H4 (cell line): Measurements from ENCODE around the gene VCAN. TPM values are rescaled to one million over a fixed set of nuclear protein-coding genes. Genes with fewer than 3 reads are reported as not detected.
A peak's percentile ranks its signal among the peaks of the same experiment; 100 is the strongest.

Experiments
- DNase-seq: peaks from one replicate; pipeline ENCODE4 v3.0.0-alpha.2; 2015; ENCODE audit warnings: low spot score
- total RNA-seq: library from RNA; depleted of rRNA; stranded (reverse); fragments of >200 nt; shearing (Covaris generic); gene quantifications from 2 replicates; pipeline ENCODE4 v1.2.3, GENCODE V29; 2014

The VCAN gene
- total RNA-seq, 1 experiment from 2014 or later = 14.4 TPM

DNA sequence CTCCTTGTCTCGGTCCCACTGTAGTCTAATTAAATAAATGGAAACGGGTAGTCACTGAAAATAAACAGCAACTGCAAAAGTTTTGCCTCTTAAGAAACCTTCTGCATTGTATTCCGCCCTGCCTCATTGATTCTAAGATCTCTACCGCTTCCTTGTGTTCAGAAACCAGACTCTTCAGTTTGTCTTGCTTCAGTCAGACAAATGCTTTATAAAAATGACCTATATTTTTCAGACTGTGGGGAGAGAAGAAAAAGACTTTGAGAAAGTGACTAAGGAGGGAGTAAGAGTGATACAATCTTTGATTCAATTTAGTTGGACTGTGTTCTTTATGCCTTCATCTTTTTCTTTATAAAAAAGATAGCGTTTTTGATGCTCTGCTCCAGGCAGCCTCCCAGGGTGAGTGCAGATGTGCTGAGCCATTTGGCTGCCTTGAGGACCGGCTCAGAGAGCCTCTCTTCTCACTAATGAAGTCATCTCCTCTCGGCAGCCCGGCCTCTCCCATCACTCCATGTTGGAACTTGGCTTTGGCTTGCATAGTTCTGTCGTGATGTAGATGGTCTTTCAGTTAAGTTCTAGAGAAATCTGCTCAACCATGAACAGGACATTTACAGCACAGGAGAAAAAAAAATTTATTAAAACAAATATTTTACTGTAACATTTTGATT, 4.0 kb upstream of the VCAN start:
- no peak for DNase-seq

- DNase-seq = no peak
Measured at GRCh38 chr5:83469075-83469474, 2.5 kb upstream of the VCAN start.

DNA sequence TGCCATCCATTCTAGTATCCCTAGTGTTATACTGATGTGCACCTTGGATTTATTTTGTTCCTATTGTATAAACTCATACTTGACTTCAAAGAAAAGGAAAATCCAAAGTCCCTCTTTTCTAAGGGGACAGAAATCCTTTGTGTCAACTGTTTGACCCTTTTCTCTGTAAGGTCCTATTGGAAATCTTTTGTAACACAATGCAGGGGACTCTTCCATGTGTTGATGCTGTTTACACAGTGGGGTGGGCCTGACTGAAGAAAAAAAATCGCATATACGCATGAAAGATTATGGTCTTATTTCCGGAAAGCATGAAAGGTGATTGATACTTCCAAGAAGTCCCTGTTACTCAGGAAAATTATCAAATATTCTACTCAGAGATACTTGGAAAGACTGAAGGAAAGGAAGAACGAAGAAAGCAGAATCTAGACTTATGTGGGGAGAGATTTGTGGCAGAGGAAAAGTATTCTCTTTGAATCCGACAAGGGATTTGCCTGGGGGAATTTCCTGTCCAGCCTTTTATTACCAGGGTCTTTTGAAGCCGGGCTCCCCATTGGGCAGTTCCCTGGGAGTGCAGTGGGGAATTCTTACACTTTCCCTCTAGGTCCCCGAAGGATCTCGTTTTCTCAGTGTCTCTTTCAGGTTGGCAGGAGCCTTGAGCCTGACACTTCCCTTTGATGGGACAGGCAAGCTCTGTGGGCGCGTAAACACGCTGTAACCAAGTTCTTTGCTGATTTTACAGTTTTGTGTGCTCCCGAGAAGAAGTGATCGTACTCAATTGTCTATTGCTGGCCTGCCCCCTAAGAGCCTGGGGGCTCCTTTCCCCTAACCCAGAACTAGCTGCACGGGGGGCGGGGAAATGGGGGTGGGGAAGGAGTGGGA, 779 bp upstream of the VCAN start:
- DNase-seq = no peak

- no peak for DNase-seq
Measured at GRCh38 chr5:83472213-83472507, 616 bp downstream of the VCAN start.

DNA sequence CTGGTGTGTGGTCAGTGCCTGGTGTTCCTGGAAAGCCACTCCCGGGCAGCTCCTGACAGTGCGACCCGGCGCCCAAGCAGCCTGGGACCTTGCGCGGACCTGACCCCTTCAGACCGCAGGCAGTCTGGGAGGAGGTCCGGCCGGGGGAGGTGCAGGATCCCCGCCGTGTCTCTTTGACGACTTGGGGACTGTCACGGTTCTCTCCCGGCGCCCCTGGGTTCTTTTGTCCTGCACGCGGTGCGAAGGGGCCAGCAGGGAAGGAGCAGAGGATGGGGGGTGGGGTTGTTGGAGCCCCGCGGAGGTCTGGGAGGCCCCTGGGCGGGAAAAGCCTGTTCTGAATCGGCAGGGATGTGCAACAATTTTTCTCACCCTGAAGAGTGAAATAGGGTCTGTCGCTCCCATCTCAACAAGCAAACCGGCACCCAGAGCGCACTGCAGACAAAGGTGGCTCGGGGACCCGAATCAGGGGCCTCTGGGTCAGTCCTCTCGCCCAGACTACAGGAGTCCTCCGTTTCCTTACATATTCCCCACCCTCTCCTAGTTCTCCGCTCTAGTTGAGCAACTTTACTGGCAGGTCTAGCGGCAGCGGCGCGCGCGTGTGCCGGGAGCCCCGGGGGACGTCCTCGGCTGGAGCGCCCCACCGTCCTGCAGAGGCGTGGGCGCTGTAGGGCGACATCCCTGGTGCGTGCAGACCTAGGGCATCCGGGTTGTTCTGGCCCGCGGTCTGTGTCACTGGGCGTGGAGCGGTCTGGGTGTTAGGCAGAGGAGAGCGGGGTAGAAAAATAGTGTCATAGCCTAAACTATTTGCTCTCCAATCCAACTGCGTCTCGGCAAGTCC, 1.2 kb downstream of the VCAN start:
- DNase-seq = peak; percentile 32

- peak; percentile 97 for DNase-seq
Measured at GRCh38 chr5:83473346-83474160, 2.0 kb downstream of the VCAN start.

DNA sequence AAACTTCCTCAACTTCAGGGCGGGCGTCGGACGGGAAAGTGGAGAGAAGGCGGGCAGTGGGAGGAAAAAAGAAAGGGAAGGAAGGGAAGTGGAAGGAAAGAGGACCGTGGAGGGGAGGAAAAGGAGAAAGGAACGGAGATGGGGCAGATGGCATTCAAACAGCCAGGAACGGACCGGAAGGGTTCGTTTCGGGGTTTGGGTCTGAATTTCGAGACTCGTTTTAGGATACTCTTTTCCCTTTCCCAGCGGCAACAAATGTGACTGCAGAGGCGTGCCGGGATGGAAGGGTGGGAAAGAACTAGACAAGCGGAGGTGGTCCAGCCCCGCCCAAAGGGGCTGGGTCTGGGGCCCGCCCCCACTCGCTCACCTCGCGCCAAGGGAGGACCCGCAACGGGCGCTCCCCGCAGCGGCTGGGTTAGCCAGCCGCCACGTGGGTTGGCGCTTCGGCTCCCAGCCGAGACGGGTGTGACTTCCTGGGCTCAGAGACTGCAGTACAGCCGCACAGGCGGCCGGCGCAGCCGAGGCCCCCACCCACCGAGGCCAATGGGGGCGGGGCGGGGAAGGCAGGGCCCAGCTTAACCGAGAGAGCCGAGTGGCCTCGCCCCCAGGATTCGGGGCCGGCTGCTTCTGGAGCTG, 2.7 kb downstream of the VCAN start:
- DNase-seq = peak; percentile 88

DNA sequence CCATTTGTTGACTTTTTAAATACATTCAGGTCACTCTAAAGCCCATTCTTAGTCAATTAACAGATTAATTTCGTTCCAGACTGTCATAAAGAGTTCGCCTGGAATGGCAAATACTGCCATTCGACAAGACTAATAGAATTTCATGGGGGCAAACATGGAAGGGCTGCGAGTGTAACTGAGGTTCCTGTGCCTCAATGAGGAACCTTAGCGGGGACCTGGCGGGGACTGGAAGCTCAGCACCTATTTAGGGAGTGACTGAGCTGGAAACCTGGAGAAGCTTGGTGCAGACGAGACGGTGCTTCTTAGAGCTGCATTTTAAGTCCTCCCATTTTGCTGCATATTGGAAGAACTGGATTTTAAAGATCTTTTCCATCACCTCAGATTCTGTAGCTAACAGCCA, 3.4 kb downstream of the VCAN start:
- no peak for DNase-seq

- DNase-seq = peak; percentile 54
Measured at GRCh38 chr5:83475391-83475863, 3.9 kb downstream of the VCAN start.

- no peak for DNase-seq
Measured at GRCh38 chr5:83475935-83476814, 4.6 kb downstream of the VCAN start.

DNA sequence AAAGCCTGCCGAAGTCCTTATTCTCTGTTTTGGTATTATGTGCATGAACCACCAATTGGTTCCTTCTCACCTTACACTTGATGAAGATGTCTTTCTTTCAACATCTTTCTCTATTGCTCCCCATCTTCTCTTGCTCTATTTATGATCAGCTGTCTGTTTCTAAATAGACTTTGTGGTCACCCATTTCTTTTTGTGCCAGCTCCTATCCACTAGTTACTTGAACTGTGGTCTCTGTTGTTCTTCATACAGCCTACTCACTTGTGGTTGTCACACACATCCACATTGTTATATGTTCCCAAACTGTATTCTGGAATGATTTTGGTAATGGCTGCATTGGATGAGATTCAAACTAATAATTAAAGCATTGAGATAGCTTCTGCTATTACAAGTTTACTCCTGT, 11.4 kb downstream of the VCAN start:
- no peak for DNase-seq

DNA sequence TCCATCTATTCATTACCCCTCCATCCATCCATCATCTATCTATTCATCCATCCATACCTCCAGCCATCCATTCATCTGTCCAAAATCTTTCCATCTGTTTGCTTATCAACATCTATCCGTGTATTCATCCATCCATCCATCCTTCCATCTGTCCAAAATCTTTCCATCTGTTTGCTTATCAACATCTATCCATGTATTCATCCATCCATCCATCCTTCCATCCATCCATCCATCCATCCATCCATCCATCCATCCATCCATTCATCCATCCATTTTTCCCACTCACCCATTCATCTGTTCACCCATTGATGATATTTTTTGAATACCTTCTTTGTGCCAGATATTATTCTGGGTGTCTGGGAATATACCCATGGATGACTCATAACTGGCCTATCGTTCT, 12.8 kb downstream of the VCAN start:
- no peak for DNase-seq

DNA sequence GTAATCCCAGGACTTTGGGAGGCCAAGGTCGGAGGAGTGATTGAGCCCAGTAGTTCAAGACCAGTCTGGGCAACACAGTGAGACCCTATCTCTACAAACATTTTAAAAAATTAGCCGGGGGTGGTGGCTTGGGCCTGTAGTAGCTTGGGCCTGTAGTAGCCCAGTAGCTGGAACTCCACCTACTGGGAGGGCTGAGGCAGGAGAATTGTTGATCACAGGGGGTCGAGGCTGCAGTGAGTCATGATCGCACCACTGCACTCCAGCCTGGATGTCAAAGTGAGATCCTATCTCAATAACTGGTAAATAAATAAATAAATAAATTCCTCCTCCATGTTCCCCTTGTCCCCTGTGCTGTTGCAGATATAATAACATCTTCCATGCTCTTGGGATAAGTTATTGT, 14.3 kb downstream of the VCAN start:
- DNase-seq = no peak

DNA sequence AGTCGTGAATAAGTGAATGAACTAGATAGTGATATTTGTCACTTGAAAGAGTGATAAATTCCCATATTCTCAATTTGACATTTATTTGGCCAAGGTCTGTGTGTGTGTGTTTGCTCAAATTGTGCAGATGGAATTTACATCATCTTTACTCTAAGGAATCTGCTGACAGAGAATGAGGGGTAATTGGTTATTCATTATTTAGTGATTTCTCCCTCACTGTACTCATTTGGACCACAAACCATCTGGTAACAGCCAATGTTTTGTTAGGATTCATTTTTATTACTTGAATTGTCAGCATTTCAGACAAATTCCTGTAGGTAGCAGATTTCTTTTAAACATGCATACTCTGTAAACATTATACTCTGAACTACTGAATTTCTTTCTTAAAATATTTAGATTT, 15.6 kb downstream of the VCAN start:
- DNase-seq = peak; percentile 13

DNA sequence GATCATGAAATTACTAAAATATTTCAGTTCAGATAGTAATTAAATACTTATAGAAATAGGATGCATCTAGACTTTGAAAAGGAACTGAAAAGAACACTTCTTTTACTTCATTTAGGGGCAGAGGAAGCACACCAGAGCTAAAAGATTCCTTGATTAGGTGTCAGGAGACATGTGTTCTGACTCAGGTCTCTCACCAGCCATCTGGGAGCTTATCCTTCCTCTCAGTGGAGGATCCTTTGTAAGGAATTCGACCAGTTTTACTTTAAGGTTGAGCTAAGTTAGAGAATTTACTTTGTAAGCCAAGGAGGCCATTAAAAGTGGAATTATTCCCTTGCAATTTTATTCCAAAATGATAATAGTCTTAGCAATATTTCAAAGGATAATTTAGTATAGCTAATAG, 16.7 kb downstream of the VCAN start:
- DNase-seq = no peak

- DNase-seq = no peak
Measured at GRCh38 chr5:83488821-83489220, 17.3 kb downstream of the VCAN start.

- no peak for DNase-seq
Measured at GRCh38 chr5:83490203-83490602, 18.7 kb downstream of the VCAN start.

DNA sequence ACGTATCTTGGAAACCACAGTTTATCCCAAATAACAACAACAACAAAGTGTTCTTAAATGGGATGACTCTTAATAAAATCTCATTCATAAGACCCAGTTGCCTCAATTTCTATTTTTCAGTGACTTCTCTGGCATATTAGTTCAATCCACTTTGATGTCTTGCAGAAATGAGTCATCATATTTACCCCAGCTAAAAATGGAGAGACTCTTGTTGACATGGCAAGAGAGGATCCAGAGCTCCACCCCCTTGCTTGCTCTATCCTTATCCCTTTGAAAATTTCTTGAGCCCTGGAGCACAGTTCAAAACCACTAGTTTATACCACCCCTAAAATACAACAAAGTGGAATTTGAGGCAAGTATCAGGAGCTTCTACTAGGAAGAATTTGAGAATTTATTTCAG, 20.8 kb downstream of the VCAN start:
- DNase-seq = no peak

- no peak for DNase-seq
Measured at GRCh38 chr5:83493644-83494043, 22.1 kb downstream of the VCAN start.

GRCh38 chr5:83494087-83494620, 22.6 kb downstream of the VCAN start:
- no peak for DNase-seq
